CD8-positive, alpha-beta memory T cell (primary cell): ENCODE results near the gene SEMA5B. TPM values are rescaled to one million over a fixed set of nuclear protein-coding genes. Genes with fewer than 3 reads are reported as not detected.

Source experiments
- CTCF ChIA-PET: fragments of 350-600 bp; sonication (Branson Sonifier 250); formaldehyde crosslinking; loops from one replicate; lab custom pipeline; 2021; ENCODE audit warnings: antibody characterized with exemption; lab: Charles Lee
- POLR2A ChIA-PET: fragments of 350-600 bp; sonication (Branson Sonifier 250); formaldehyde crosslinking; loops from one replicate; lab custom pipeline; 2021; ENCODE audit warnings: antibody characterized with exemption; lab: Charles Lee
- DNase-seq, 5 donors: peaks; one replicate each; pipeline versions ENCODE4 v3.0.0 to v3.0.0-alpha.2; 2020 to 2022; ENCODE audit warnings: mixed read lengths in 1 of 5
- H3K27ac ChIP-seq: one replicate; pipeline ENCODE4 v1.7.0; 2013; ENCODE audit warnings: low read depth, mild to moderate bottlenecking, low read length, moderate library complexity
- H3K27me3 ChIP-seq: 2 replicates; pipeline ENCODE4 v1.7.0; 2013; ENCODE audit warnings: low read length, mild to moderate bottlenecking; ENCODE audit not compliant: insufficient read depth, poor library complexity, severe bottlenecking
- H3K36me3 ChIP-seq: 2 replicates; pipeline ENCODE4 v1.7.0; 2013; ENCODE audit warnings: mild to moderate bottlenecking, low read length, moderate library complexity; ENCODE audit not compliant: insufficient read depth
- H3K4me1 ChIP-seq: 2 replicates; pipeline ENCODE4 v1.7.0; 2013; ENCODE audit warnings: mild to moderate bottlenecking, low read length, moderate library complexity; ENCODE audit not compliant: insufficient read depth
- H3K4me3 ChIP-seq: 2 replicates; pipeline ENCODE4 v1.7.0; 2013; ENCODE audit warnings: mild to moderate bottlenecking, low read length
- H3K9me3 ChIP-seq: 2 replicates; pipeline ENCODE4 v1.7.0; 2013; ENCODE audit warnings: mild to moderate bottlenecking, low read length
- H3K27ac Mint-ChIP-seq, 8 donors: one replicate each; pipeline ENCODE4 v1.8.0; 2020 to 2021; ENCODE audit warnings: mixed read lengths in 8 of 8, mild to moderate bottlenecking in 6 of 8, inconsistent platforms in 3 of 8, moderate library complexity in 3 of 8
- H3K27me3 Mint-ChIP-seq, 2 donors: one replicate each; pipeline ENCODE4 v1.8.0; 2020 to 2021; ENCODE audit warnings: mixed read lengths in 2 of 2, mild to moderate bottlenecking in 1 of 2, moderate library complexity in 1 of 2
- H3K36me3 Mint-ChIP-seq, 3 donors: one replicate each; pipeline ENCODE4 v1.8.0; 2020 to 2021; ENCODE audit warnings: mixed read lengths in 3 of 3, inconsistent platforms in 1 of 3, mild to moderate bottlenecking in 1 of 3
- H3K4me1 Mint-ChIP-seq, 3 donors: one replicate each; pipeline ENCODE4 v1.8.0; 2020 to 2021; ENCODE audit warnings: mixed read lengths in 3 of 3, inconsistent platforms in 1 of 3, mild to moderate bottlenecking in 1 of 3
- H3K4me3 Mint-ChIP-seq, 7 donors: one replicate each; pipeline ENCODE4 v1.8.0; 2020 to 2021; ENCODE audit warnings: mixed read lengths in 7 of 7, mild to moderate bottlenecking in 6 of 7, moderate library complexity in 4 of 7, inconsistent platforms in 2 of 7
- H3K9me3 Mint-ChIP-seq, 5 donors: one replicate each; pipeline ENCODE4 v1.8.0; 2020 to 2022; ENCODE audit warnings: mixed read lengths in 5 of 5, mild to moderate bottlenecking in 3 of 5, moderate library complexity in 2 of 5, inconsistent platforms in 1 of 5
- polyA plus RNA-seq: library from polyadenylated mRNA; unstranded; fragments of 300-500 nt; fragmentation: Illumina TruSeq; gene quantifications from one replicate; pipeline ENCODE4 v1.2.3, GENCODE V29; 2021
- total RNA-seq, 2 experiments: library from RNA; stranded (reverse); gene quantifications; one replicate each; pipeline ENCODE4 v1.2.3, GENCODE V29; 2021

The SEMA5B gene
- total and polyA plus RNA-seq, 3 experiments from 2014 or later, result not detected

DNA sequence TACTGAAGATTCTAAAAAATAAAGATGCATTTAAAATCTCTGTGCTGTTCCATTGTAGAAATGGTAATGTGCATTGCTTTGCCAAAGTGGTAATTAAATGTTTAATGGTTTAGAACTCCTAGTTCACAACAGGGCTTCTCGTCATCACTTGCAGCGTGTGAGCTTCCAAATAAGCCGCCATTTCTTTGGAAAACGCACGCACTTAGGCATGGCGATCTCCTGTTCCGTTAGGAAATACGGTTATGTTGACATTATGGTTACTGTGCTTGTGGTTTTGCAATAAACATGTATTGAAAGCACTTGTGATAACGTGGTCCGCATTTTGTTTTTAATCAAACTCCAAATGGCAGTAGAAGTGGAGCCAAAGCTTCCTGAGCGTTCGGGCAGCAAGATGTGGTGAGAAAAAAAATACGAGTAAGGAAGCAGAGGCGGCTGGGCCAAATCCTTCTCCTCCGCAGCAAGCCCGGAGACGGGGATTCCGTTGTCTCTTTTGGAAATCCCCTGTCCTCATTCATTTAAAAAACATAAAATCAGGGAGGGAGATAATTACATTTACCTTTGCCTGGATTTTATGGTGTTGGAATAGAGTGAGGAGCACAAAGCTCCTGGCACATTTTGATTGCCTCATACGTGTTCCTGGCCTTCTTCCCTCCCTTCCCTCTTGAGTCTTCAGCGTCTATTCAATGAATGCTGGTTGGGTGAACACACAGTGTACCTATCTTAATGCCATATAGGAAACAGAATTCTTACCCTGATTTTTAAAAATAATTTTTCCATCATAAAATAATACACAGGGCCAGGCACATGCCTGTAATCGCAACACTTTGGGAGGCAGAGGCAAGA, 135.2 kb downstream of the SEMA5B start:
- Mint-ChIP-seq H3K36me3 (peaks cover 0 to 2% (median 0%) of the 10 kb centered on the region in 3 donors), H3K9me3 (no peaks in the 10 kb centered on the region), H3K27me3 (peaks cover 5% of the 10 kb centered on the region in 2 donors), H3K4me3 (no peak overlapping the region), H3K4me1 (peaks cover 12 to 14% (median 12%) of the 10 kb centered on the region in 3 donors), H3K27ac (no peak overlapping the region)
- no peak overlapping the region for H3K4me3 ChIP-seq
- DNase-seq, result no peak
- no peak overlapping the region for H3K27ac ChIP-seq
- no peaks in the 10 kb centered on the region for H3K4me1 ChIP-seq
- POLR2A ChIA-PET, result no interaction called here
- H3K36me3 ChIP-seq, result no peaks in the 10 kb centered on the region
- H3K9me3 ChIP-seq, result no peaks in the 10 kb centered on the region
- H3K27me3 ChIP-seq, result no peaks in the 10 kb centered on the region
- CTCF ChIA-PET, result no interaction called here

DNA sequence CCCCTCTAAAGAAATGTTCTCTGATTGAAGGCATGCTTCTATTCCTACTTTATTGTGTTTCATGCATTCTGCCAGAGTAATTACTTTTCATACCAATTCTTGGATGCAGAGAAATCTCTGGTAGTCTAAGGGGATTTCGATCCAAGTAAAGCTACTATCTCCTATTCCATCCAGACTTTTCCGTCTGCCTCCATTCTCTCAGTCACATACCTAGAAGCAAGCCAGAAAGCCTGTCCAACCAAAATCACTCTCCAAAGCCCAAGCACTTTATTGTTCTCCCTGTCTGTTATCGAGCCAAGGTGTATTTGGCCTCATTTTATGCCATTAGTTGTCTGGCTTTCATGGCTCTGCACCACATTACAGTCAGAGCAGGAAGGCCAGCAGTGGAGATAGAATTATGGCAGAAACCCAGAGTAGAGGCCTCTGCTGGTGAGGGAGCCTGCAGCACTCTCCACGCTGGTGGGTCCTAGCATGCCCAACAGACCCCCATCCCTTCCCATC, 136.8 kb downstream of the SEMA5B start:
- ChIA-PET POLR2A (no interaction called here), CTCF (no interaction called here)
- no peaks in the 10 kb centered on the region for H3K9me3 Mint-ChIP-seq
- H3K27me3 ChIP-seq, result no peaks in the 10 kb centered on the region
- no peak for DNase-seq
- H3K27ac Mint-ChIP-seq, result no peak overlapping the region
- no peak overlapping the region for H3K27ac ChIP-seq
- H3K36me3 Mint-ChIP-seq, result peaks cover 0 to 4% (median 0%) of the 10 kb centered on the region in 3 donors
- H3K27me3 Mint-ChIP-seq, result no peaks in the 10 kb centered on the region
- no peaks in the 10 kb centered on the region for H3K36me3 ChIP-seq
- H3K9me3 ChIP-seq, result no peaks in the 10 kb centered on the region
- peaks cover 12 to 14% (median 12%) of the 10 kb centered on the region in 3 donors for H3K4me1 Mint-ChIP-seq
- H3K4me3 ChIP-seq, result no peak overlapping the region
- H3K4me3 Mint-ChIP-seq, result no peak overlapping the region
- H3K4me1 ChIP-seq, result no peaks in the 10 kb centered on the region

DNA sequence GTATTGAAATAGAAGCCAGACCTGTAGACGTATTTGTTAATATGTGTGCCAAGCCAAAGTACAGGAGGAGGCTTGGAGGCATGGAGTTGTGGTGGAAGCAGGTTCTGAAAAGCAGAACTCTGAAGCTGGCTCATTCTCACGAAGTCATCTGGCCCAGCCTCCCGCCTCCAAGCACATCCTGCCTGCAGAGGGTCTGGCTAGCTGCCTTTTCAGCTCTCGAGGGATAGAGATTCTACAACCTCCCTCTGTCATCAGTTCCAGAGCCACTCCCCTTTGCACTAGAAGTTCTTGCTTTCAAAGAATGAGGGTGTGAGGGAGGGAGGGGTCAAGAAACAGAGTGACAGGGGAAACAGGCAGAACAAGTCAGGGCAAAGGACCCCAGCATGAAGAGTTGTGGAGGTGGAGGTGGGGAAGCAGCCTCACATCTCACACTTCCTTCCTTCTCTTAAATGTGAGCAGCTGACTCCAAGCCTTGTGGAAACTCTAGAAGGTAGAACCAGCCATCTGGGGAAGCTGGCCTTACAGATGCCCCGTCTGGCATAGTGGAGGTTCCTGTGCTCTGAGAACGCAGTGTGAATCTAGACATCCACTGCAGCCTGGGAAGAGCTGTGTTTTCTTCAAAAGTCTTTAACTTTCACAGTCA, 137.4 kb downstream of the SEMA5B start:
- Histone ChIP-seq H3K27ac (no peak overlapping the region), H3K27me3 (no peaks in the 10 kb centered on the region), H3K4me1 (no peaks in the 10 kb centered on the region), H3K36me3 (no peaks in the 10 kb centered on the region), H3K4me3 (no peak overlapping the region), H3K9me3 (no peaks in the 10 kb centered on the region)
- peaks cover 12 to 14% (median 12%) of the 10 kb centered on the region in 3 donors for H3K4me1 Mint-ChIP-seq
- no peaks in the 10 kb centered on the region for H3K27me3 Mint-ChIP-seq
- ChIA-PET POLR2A (no interaction called here), CTCF (no interaction called here)
- no peaks in the 10 kb centered on the region for H3K9me3 Mint-ChIP-seq
- peaks cover 0 to 8% (median 0%) of the 10 kb centered on the region in 3 donors for H3K36me3 Mint-ChIP-seq
- H3K27ac Mint-ChIP-seq, result no peak overlapping the region
- DNase-seq, result no peak
- H3K4me3 Mint-ChIP-seq, result no peak overlapping the region

DNA sequence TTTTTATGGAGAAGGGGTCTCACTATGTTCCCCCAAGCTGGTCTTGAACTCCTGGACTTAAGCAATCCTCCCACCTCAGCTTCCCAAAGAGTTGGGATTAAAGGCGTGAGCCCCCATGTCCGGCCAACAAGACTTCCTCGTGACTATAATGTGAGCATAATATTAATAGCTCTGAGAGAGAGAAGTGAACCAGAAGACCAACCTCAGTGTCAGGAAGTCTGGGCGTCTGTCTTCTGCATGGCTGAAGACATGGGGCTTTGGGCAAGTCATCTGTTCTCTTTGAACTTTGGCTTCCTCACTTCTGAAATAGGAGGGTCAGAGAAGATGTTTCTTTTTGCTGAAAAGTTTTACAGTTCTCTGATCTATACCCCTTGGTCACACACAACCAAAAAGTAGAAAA, 140.6 kb downstream of the SEMA5B start:
- no peaks in the 10 kb centered on the region for H3K36me3 ChIP-seq
- no peak overlapping the region for H3K27ac ChIP-seq
- Mint-ChIP-seq H3K27me3 (no peaks in the 10 kb centered on the region), H3K4me3 (no peak overlapping the region), H3K4me1 (peaks cover 0 to 4% (median 3%) of the 10 kb centered on the region in 3 donors), H3K27ac (no peak overlapping the region), H3K36me3 (peaks cover 0 to 10% (median 2%) of the 10 kb centered on the region in 3 donors), H3K9me3 (no peaks in the 10 kb centered on the region)
- POLR2A ChIA-PET, result no interaction called here
- DNase-seq, result no peak
- H3K9me3 ChIP-seq, result no peaks in the 10 kb centered on the region
- no peaks in the 10 kb centered on the region for H3K4me1 ChIP-seq
- H3K27me3 ChIP-seq, result no peaks in the 10 kb centered on the region
- CTCF ChIA-PET, result no interaction called here
- no peak overlapping the region for H3K4me3 ChIP-seq

DNA sequence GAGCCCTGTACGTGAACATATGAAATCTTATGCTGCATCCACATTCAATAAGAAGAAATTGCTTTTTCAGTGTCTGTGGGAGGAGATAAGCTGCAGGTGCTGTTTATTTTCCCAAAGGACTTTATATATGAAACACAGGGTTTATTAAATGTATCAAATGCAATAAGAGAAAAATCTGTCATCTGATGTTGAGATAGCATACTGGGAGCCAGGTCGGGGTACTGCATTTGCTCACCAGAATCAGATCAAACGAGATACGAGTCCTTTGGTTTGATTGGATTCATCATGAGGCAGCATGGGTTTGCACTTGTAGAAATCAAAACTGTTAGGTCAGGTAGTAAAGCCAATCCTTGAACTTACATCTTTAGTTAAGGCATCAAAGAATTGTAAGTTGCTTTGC, 141.3 kb downstream of the SEMA5B start:
- H3K4me3 ChIP-seq, result no peak overlapping the region
- Mint-ChIP-seq H3K4me1 (peaks cover 0 to 4% (median 3%) of the 10 kb centered on the region in 3 donors), H3K27me3 (no peaks in the 10 kb centered on the region), H3K36me3 (peaks cover 0 to 15% (median 9%) of the 10 kb centered on the region in 3 donors), H3K9me3 (no peaks in the 10 kb centered on the region), H3K27ac (no peak overlapping the region), H3K4me3 (no peak overlapping the region)
- no peak overlapping the region for H3K27ac ChIP-seq
- H3K4me1 ChIP-seq, result no peaks in the 10 kb centered on the region
- no peaks in the 10 kb centered on the region for H3K9me3 ChIP-seq
- no peaks in the 10 kb centered on the region for H3K27me3 ChIP-seq
- no peaks in the 10 kb centered on the region for H3K36me3 ChIP-seq
- ChIA-PET POLR2A (no interaction called here), CTCF (no interaction called here)
- no peak for DNase-seq

DNA sequence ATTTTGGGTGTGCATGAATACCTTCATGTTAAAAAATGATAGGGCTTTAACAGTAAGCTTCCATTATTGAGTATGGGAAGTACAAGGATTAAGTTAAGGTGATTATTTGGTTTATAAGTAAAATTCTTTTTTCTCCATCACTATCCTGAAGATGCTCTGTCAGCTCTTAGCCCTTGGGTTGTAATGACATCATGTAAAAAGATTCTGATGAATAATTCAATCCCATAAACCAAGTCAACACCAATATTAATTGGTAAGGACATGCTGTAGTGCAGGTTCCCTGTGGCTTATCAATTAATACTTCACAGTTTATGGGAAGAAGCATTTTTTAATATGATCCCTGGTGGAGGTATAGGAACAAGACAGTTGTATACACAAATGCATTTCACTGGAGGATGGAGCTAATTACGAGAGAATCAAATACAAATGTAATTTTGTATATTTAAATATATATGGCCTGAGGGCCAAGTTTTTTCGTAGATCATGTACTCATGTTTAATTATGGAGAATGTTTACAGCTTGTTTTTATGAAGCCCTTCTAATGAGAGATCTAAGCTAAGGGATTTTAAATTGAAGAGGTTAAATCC, 145.1 kb downstream of the SEMA5B start:
- Mint-ChIP-seq H3K4me1 (no peaks in the 10 kb centered on the region), H3K27me3 (no peaks in the 10 kb centered on the region), H3K27ac (no peak overlapping the region), H3K4me3 (no peak overlapping the region), H3K36me3 (peaks cover 0 to 27% (median 23%) of the 10 kb centered on the region in 3 donors), H3K9me3 (no peaks in the 10 kb centered on the region)
- ChIA-PET POLR2A (no interaction called here), CTCF (interaction anchor here (1.6 kb wide), 1 partner anchor 24 kb away, joined by 4 read pairs; no protein-coding TSS in a partner anchor)
- Histone ChIP-seq H3K9me3 (no peaks in the 10 kb centered on the region), H3K27me3 (no peaks in the 10 kb centered on the region), H3K27ac (no peak overlapping the region), H3K4me3 (no peak overlapping the region), H3K4me1 (no peaks in the 10 kb centered on the region), H3K36me3 (no peaks in the 10 kb centered on the region)
- no peak for DNase-seq

DNA sequence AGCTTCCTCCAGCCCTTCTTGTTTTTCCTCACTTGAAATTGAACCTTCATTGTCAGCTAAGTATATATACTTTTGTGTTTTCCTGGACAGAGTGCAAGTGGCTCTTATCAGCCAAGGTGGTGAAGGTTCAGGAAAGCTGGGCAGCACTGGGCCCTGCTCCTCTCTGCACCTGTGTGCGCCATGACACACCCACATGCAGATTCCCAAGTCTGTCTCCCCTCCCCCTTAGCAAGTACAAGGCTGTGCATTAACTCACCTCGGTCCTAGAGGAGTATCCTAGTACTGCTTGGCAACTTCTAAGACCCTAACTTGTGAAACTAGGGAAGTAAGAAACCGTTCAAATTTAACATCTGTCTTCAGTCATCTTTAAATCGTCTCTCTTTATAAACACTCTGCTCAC, 146.9 kb downstream of the SEMA5B start:
- DNase-seq, result no peak
- H3K27me3 Mint-ChIP-seq, result no peaks in the 10 kb centered on the region
- ChIA-PET CTCF (no interaction called here), POLR2A (no interaction called here)
- H3K4me1 ChIP-seq, result peaks cover 3% of the 10 kb centered on the region
- no peaks in the 10 kb centered on the region for H3K27me3 ChIP-seq
- no peak overlapping the region for H3K27ac ChIP-seq
- H3K36me3 Mint-ChIP-seq, result peaks cover 1 to 27% (median 19%) of the 10 kb centered on the region in 3 donors
- no peak overlapping the region for H3K4me3 ChIP-seq
- H3K9me3 ChIP-seq, result no peaks in the 10 kb centered on the region
- peak overlapping the region in 1 of 8 donors; percentile 29 for H3K27ac Mint-ChIP-seq
- no peaks in the 10 kb centered on the region for H3K36me3 ChIP-seq
- no peaks in the 10 kb centered on the region for H3K9me3 Mint-ChIP-seq
- no peak overlapping the region for H3K4me3 Mint-ChIP-seq
- peaks cover 6 to 10% (median 9%) of the 10 kb centered on the region in 3 donors for H3K4me1 Mint-ChIP-seq

DNA sequence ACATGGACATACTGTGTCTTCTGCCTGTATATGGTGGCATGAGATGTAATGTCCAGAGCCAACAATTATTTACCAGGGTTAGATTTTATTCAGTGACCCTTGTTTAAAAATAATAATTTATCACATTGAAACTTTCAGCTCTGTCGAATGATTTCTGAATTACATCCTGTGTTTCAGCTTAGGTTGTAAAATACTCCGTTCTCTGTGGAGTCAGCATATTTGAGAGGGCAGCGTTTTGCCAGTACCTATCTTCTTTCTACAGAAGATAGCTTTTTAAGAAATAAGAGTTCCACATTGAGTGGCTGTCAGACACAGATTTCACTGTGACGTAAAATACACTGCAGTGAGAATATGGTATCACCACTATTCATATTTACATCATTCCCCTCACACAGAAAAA, 147.4 kb downstream of the SEMA5B start:
- H3K27me3 ChIP-seq, result no peaks in the 10 kb centered on the region
- Mint-ChIP-seq H3K27me3 (no peaks in the 10 kb centered on the region), H3K27ac (peak overlapping the region in 1 of 8 donors; percentile 29), H3K9me3 (peaks cover 0 to 2% (median 0%) of the 10 kb centered on the region in 5 donors), H3K4me3 (no peak overlapping the region), H3K36me3 (peaks cover 6 to 29% (median 20%) of the 10 kb centered on the region in 3 donors), H3K4me1 (peaks cover 9 to 14% (median 14%) of the 10 kb centered on the region in 3 donors)
- no peak overlapping the region for H3K4me3 ChIP-seq
- no peaks in the 10 kb centered on the region for H3K36me3 ChIP-seq
- POLR2A ChIA-PET, result no interaction called here
- H3K27ac ChIP-seq, result no peak overlapping the region
- H3K4me1 ChIP-seq, result peaks cover 7% of the 10 kb centered on the region
- no peak for DNase-seq
- CTCF ChIA-PET, result no interaction called here
- no peaks in the 10 kb centered on the region for H3K9me3 ChIP-seq
